K562 (cell line): ENCODE measurements around the gene PPP4C. TPM values are rescaled to one million over a fixed set of nuclear protein-coding genes. Genes with fewer than 3 reads are reported as not detected.

Experiments
- ATF7 ChIP-seq: fragments of 450-650 bp; IDR thresholded peaks from 2 replicates; pipeline ENCODE4 v1.7.1; 2014; ENCODE audit warnings: mild to moderate bottlenecking, moderate library complexity
- BDP1 ChIP-seq: IDR thresholded peaks from 3 replicates; pipeline ENCODE4 v1.6.1; 2011; ENCODE audit not compliant: insufficient read length, insufficient read depth
- CREB5 ChIP-seq: fragments of 250-450 bp; sonication (Bioruptor Pico); IDR thresholded peaks from 2 replicates; pipeline ENCODE4 v1.5.0; 2020; ENCODE audit warnings: mild to moderate bottlenecking
- CTCF ChIP-seq, 3 experiments: IDR thresholded peaks in 2 of 3; conservative IDR thresholded peaks in 1 of 3; 2 replicates each; pipeline ENCODE4 v1.5.1; 2011 to 2012; ENCODE audit warnings: low read length in 3 of 3, mild to moderate bottlenecking in 3 of 3, control low read depth in 2 of 3, improper control_type of control experiment in 1 of 3, inconsistent platforms in 1 of 3, low read depth in 1 of 3, mixed read lengths in 1 of 3, moderate library complexity in 1 of 3; ENCODE audit not compliant: insufficient read depth in 2 of 3
- E2F8 ChIP-seq: fragments of 450-650 bp; IDR thresholded peaks from 2 replicates; pipeline ENCODE4 v1.7.1; 2018; ENCODE audit warnings: mild to moderate bottlenecking, low read depth; ENCODE audit not compliant: partially characterized antibody
- EHMT2 ChIP-seq: fragments of 450-650 bp; IDR thresholded peaks from 2 replicates; pipeline ENCODE4 v1.6.1; 2018; ENCODE audit warnings: antibody characterized with exemption
- HNRNPK ChIP-seq: fragments of 200-400 bp; formaldehyde crosslinking; IDR thresholded peaks from one replicate; pipeline ENCODE4 v1.6.1; 2018; ENCODE audit warnings: mild to moderate bottlenecking, low read depth, low read length; ENCODE audit not compliant: poor library complexity, severe bottlenecking
- KHSRP ChIP-seq: fragments of 450-650 bp; IDR thresholded peaks from 2 replicates; pipeline ENCODE4 v1.6.1; 2017
- KLF16 ChIP-seq: IDR thresholded peaks from 2 replicates; pipeline ENCODE4 v1.6.1; 2016; ENCODE audit warnings: antibody characterized with exemption
- MBD2 ChIP-seq: sonication (generic); IDR thresholded peaks from 2 replicates; pipeline ENCODE4 v1.6.1; 2016; ENCODE audit warnings: low read depth, borderline replicate concordance
- MCM2 ChIP-seq: fragments of 450-650 bp; IDR thresholded peaks from 2 replicates; pipeline ENCODE4 v1.6.1; 2017; ENCODE audit warnings: low read depth, mild to moderate bottlenecking
- MEIS2 ChIP-seq: fragments of 450-650 bp; IDR thresholded peaks from 2 replicates; pipeline ENCODE4 v1.6.1; 2014; ENCODE audit warnings: mild to moderate bottlenecking; ENCODE audit not compliant: partially characterized antibody
- MIER1 ChIP-seq: fragments of 450-650 bp; IDR thresholded peaks from 2 replicates; pipeline ENCODE4 v1.6.1; 2016; ENCODE audit warnings: antibody characterized with exemption, mild to moderate bottlenecking, low read depth
- MYNN ChIP-seq, 2 experiments: sonication (generic); formaldehyde crosslinking in 1 of 2; IDR thresholded peaks; 2 replicates each; pipeline versions ENCODE4 v1.5.0 to v1.6.1; 2016 to 2020; ENCODE audit warnings: antibody characterized with exemption in 1 of 2, missing genetic modification reagents in 1 of 2
- SNAPC5 ChIP-seq: fragments of 250-450 bp; sonication (Bioruptor Pico); IDR thresholded peaks from 2 replicates; pipeline ENCODE4 v1.8.0; 2021; ENCODE audit warnings: moderate library complexity, mild to moderate bottlenecking, inconsistent platforms
- SPI1 ChIP-seq: IDR thresholded peaks from 2 replicates; pipeline ENCODE4 v1.6.1; 2011; ENCODE audit warnings: low read depth, low read length, control low read depth, borderline replicate concordance
- TCF3 ChIP-seq: sonication (generic); formaldehyde crosslinking; IDR thresholded peaks from 2 replicates; pipeline ENCODE4 v1.4.0; 2020; ENCODE audit warnings: mild to moderate bottlenecking, missing genetic modification reagents
- USF2 ChIP-seq: sonication (generic); formaldehyde crosslinking; IDR thresholded peaks from 2 replicates; pipeline ENCODE4 v1.5.0; 2020; ENCODE audit warnings: missing genetic modification reagents
- ZBTB8A ChIP-seq: fragments of 450-650 bp; IDR thresholded peaks from 2 replicates; pipeline ENCODE4 v1.6.1; 2018; ENCODE audit warnings: mild to moderate bottlenecking, moderate library complexity; ENCODE audit not compliant: partially characterized antibody
- ZKSCAN1 ChIP-seq: fragments of 150-350 bp; IDR thresholded peaks from 2 replicates; pipeline ENCODE4 v1.6.1; 2016; ENCODE audit warnings: low read depth, low read length
- ZNF512 ChIP-seq: IDR thresholded peaks from 2 replicates; pipeline ENCODE4 v1.6.1; 2016; ENCODE audit warnings: missing genetic modification characterization, missing compliant biosample characterization
- polyA plus RNA-seq, 8 experiments: library from polyadenylated mRNA; depleted of rRNA in 4 of 8; stranded (reverse) in 5 of 8; unstranded in 3 of 8; fragments of >200 nt; fragmentation: Nextera tagmentation in 2 of 8; fragmentation: Illumina TruSeq in 1 of 8; extraction: Ambion mirVana in 2 of 8; extraction: Trizol in 1 of 8; gene quantifications; 2 replicates each; pipeline versions ENCODE4 v1.2.1 to v1.2.3, GENCODE V29; 2011 to 2014; ENCODE audit warnings: inconsistent platforms in 1 of 8, missing spikeins in 1 of 8
- total RNA-seq, 7 experiments: library from RNA; depleted of rRNA in 6 of 7; stranded (reverse); fragments of >200 nt in 6 of 7; fragmentation: Illumina TruSeq in 2 of 7; extraction: Trizol in 2 of 7; gene quantifications; 2 replicates each; pipeline versions ENCODE4 v1.2.1 to v1.2.3, GENCODE V29; 2011 to 2021; ENCODE audit warnings: low replicate concordance in 1 of 7

Gene PPP4C
- total and polyA plus RNA-seq, 9 of the 15 experiments (the other 6 are each of a cell fraction or from before 2014, with no cell fraction given): 3.5 to 183 (median 131) TPM

GRCh38 chr16:30054959-30055553, 20.7 kb upstream of the PPP4C start (continued):
- TF ChIP-seq ATF7 (0 out of 2 replicates have a peak, but pooled peaks have one; percentile 12), BDP1 (no peak), USF2 (CRISPR knock-in tag) (no peak), KHSRP (no peak), HNRNPK (no peak), MIER1 (no peak), ZKSCAN1 (no peak), ZBTB8A (no peak), CTCF (IDR thresholded peaks at IDR 0.05 in 2 of 3, conservative IDR thresholded peaks at IDR 0.05 in 1 of 3; ENCODE audit: insufficient read depth in 2 of 3, low read depth in 1 of 3, low read length in 3 of 3) (peak; percentile 82 to 90 (median 85)), MEIS2 (no peak), SPI1 (no peak), SNAPC5 (CRISPR knock-in tag) (no peak), EHMT2 (no peak), TCF3 (CRISPR knock-in tag) (no peak), CREB5 (CRISPR knock-in tag) (no peak), MCM2 (no peak), MYNN (IDR thresholded peaks at IDR 0.05) (no peak), MYNN (CRISPR knock-in tag; IDR thresholded peaks at IDR 0.05) (no peak), E2F8 (no peak), MBD2 (no peak), KLF16 (0 out of 2 replicates have a peak, but pooled peaks have one; percentile 23), ZNF512 (tag) (no peak)
